GM18505 (cell line): Measurements from ENCODE around the gene RPS8.
A peak's percentile ranks its signal among the peaks of the same experiment; 100 is the strongest.
"Not testable (repeated sequence)": the region's sequence is repeated elsewhere in the genome, so short reads cannot be mapped to it uniquely, and the experiment has no call there.

ENCODE experiments used
- ATAC-seq: cut with Tn5 transposase; IDR thresholded peaks from one replicate; pipeline ENCODE4 v1.9.1; 2021; ENCODE audit not compliant: unreplicated experiment
- POLR2A ChIP-seq: IDR thresholded peaks from 4 replicates; pipeline ENCODE4 v1.6.1; 2011; ENCODE audit warnings: borderline replicate concordance; ENCODE audit not compliant: insufficient read depth, insufficient read length; ENCODE audit errors: extremely low read depth

RPS8 gene

DNA sequence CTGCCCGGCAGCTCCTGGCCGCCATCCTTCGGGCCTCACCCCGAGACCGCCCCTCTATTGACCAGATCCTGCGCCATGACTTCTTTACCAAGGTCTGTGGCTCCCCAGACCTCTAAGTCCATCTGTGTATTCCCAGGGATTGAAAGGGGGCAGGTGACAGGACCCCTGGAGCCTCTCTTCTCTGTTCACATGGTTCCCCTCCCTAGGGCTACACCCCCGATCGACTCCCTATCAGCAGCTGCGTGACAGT is 27.6 kb downstream of the RPS8 start:
- no peak for ATAC-seq
- TF ChIP-seq POLR2A, result no peak

DNA sequence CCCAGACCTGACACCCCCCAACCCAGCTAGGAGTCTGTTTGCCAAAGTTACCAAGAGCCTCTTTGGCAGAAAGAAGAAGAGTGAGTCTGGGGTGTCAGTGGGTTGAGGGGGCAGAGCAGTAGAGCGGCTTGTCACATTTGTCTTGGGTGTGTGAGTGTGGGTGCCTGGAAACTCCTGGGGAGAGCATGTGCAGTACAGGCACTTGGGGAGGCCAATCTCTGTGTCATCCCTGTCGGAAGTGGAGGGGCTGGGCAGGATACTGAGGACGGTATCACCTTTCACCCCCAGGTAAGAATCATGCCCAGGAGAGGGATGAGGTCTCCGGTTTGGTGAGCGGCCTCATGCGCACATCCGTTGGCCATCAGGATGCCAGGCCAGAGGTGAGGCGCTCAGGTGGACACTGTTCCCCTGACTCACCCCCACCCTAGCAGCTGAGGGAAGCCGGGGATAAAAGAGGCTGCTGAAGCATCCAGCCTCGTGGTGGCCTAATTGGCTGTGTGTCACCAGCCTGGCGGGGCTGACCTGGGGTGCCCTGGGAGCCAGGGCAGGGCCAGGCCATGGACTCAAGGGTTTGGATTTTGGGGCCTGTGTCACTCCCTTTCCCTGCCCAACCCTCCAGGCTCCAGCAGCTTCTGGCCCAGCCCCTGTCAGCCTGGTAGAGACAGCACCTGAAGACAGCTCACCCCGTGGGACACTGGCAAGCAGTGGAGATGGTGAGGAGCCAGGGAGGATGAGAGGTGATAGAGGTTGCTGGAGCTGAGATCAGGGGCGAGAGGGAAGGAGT is 28.2 kb downstream of the RPS8 start:
- ATAC-seq, result no peak
- TF ChIP-seq POLR2A, result no peak

DNA sequence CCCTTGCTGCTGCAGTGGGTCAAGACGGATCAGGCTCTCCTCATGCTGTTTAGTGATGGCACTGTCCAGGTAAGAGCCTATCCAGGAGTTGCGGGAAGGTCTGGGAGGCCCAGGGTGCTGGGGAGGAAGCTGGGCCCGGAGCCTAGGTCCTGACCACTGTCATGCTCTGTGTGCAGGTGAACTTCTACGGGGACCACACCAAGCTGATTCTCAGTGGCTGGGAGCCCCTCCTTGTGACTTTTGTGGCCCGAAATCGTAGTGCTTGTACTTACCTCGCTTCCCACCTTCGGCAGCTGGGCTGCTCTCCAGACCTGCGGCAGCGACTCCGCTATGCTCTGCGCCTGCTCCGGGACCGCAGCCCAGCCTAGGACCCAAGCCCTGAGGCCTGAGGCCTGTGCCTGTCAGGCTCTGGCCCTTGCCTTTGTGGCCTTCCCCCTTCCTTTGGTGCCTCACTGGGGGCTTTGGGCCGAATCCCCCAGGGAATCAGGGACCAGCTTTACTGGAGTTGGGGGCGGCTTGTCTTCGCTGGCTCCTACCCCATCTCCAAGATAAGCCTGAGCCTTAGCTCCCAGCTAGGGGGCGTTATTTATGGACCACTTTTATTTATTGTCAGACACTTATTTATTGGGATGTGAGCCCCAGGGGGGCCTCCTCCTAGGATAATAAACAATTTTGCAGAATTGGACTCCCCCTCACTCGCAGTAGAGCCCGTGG is 30.1 kb downstream of the RPS8 start:
- no peak for ATAC-seq
- TF ChIP-seq POLR2A, result no peak

DNA sequence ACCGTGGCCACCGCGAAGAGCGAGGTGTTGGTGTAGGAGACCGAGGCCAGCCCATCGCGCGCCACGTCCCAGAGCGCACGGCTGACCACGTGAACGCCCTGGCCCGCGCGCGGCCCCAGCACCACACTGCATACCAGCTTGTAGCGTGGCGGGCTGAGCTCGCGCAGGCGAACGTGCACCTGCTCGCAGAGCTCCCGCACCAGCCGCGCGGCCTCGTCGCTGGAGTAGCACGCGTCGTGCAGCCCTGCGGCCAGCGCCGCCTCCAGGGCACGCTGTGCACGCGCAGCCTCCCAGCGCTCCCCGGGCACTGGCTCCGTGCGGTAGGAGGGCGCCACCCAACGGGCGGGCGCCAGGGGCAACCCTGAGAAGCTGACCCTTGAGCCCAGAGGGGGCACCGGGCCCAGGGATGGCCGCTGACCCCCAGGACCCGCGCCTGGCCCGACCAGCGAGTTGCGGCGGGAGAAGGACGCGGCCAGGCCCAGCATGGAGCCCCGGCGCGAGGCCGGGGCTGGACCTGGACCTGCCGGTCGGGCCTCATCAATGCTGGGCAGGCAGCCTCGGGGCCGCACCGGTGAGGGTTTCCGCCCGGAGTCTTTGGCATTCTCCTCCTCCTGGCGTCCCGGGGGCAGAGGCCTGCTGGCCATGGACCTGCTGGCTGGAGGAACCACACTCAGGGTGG is 30.8 kb downstream of the RPS8 start:
- no peak for TF ChIP-seq POLR2A
- ATAC-seq, result no peak

DNA sequence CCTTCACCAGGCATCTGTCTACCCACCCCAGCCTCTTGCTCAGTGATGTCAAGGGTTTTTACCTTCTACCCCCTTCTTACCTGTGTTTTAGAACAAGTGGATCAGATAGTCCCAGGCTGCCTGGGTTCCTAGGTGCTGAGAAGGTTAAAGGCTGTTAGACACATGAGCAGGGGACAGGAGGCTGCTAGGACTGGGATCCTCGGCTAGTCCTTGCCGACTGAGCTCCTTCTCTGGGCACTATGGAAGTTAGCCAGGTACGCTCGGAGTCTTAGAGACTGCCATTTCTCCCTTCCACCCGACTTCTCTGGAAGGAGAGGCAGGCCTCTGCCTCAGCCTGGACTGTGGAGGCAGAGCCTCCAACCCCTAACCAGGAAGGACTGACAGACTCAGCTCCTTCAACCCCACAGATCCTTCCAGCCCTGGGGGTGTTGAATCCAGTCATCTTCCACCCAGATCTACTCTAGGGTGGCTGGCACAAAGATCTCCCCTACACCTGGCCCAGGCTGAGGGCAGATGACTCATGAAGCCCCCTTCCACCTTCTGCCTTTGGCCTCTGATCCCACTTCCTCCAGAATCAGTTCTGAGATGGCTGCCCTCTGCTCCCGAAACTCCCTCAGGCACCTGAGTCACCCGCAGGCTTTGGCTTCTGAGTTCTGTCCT is 31.5 kb downstream of the RPS8 start, which contains the start of gene DYNLT4:
Gene DYNLT4, minus strand, starts transcription at position 648 of the 660 bp plus-strand sequence. CDS start 683 bp downstream, outside the sequence.
- ATAC-seq, result no peak
- TF ChIP-seq POLR2A, result no peak

DNA sequence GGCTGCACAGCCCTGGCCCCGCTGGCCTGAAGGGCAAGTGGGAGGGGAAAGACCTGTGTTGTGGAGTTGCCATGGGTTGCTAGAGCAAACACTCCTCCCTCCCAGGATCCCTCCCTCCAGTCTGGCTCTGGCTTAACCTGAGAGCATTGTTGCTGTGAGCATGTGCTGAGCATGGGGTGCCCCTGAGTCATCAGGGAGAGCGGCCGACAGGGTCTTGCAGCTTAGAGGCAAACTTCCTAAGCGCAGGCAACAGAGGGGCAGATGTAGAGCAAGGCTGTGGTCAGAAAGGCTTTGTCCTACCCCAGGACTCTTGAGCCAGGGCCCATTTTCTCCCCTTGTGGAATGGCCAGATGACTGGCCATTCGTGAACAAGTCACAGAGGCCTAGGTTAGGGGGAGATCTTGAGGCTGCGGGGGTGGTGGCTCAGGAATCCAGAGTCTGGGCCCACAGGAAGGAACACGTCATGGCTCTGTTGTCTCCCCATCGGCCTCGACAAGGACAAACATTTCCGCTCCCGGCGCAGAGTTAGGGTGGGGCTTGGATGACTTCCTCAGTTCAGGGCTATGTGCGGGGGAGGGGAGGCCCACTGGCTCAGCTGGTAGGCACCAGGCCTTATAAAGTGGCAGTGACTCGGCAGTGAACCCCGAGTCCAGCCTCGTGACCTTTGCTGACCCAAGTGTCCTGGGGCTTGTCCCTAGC is 32.2 kb downstream of the RPS8 start:
- TF ChIP-seq POLR2A, result peak; percentile 45
- peak; percentile 34 for ATAC-seq

DNA sequence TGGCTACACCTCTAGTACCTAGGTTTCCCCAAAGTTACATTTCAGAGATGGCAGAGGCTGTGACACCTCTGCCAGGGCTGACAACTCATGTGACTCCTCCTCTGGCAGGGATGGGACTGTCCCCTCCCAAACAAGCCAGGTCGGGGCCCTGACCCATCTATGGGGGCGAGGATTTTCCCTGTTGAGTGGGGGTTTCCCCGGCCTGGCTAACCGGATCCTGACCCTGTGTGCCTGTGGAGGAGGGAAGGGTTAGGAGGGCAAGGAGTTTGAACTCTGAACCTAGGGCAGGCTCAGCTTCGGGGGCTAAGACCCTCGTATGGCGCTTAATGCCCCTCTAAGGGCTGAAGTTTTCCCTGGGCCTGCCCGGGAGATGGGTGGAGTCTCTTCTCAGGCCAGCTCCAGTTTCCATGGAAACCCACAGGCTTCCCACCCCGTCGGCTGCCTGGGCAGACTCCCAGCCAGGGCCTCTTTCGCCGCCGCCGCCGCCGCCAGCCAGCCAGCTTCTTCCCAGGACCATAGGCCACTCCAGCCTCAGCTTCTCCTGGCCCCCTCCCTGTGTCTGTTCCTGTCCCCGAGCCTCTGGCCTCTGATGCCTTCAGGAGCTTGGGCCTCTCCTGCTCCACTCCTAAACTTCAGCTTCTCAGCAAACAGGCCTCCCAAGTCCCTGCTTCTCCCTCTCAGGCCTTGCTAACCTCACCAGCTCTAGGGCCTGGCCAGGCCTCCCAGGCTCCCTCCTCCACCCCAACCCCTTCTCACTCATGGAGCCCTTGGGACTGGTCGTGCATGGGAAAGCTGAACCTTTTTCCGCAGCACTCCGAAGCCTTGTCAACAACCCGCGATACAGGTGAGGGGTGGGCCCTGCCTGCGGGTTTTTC is 33.0 kb downstream of the RPS8 start, which contains the start of gene BTBD19:
Gene BTBD19, plus strand, starts transcription at position 461 of the 875 bp plus-strand sequence. Its CDS starts 298 bp downstream, at position 759.
- TF ChIP-seq POLR2A, result peak; percentile 24
- peak; percentile 21 for ATAC-seq

DNA sequence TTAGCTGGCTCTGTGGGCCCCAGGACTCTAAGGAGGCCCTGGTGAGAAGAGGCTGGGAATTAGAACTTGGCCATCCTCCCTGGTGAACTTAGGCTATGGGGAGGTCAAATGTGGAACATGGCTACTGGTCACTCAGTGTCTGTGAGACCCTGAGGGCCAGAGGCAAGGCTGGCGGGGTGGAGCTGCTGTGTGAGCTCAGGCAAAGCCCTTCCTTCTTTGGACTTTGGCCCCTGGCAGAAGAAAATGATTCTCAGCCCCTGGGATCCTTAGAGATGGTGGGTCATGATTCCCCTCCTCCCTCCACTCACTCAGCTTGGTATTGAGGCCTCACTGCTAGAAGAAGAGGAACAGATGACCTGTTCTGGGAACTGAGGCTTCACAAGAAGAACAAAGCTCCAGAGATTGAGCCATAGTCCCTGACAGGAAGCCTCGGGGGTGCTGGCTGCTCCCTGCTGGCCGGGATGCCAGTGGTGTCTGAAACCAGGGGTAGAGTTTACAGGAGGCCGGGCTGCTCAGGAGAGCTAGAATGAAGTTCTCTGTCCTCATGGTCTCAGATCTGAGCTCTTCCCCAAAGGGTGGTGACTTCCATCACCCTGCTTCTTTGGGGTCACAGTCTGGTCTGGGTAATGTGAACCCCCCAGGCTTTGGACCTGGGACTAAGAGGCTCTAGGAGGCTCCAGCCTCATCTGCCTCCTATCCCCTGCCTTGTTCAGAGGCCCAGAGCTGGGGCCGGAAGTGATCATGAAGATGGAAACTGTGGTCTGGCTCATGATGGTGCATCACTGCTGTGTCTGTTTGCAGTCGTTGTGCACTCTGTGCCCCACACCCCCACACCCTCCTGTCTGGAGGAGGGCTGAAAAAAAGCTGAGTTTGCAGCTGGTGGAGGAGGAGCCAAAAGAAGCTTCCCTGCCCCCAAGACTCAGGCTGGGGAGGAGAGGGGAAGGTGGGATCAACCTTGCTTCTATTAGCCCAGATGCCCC is 33.9 kb downstream of the RPS8 start:
- peak; percentile 35 for ATAC-seq
- peak; percentile 77 for TF ChIP-seq POLR2A

DNA sequence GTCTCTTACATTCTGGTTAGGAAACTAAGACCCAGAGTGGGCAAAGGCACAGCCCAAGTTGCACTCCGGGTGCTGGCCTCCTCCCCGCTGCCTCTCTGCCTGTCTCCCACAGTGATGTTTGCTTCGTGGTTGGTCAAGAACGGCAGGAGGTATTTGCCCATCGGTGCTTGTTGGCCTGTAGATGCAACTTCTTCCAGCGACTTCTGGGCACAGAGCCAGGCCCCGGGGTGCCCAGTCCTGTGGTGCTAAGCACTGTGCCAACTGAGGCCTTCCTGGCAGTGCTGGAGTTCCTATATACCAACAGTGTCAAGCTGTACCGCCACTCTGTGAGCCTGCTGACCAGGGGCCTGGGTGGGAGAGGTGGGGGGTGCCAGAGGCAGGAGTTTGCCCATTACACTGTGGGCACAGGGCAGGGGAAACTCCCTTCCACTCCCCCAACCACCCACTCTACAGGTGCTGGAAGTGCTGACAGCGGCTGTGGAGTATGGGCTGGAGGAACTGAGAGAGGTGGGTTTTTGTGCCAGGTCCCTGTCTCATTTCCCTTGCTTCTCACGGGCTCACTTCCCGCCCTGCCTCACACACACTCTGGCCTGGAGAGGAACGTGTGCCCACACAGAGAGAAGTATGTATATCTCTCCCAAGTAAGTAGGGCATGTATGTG is 34.9 kb downstream of the RPS8 start:
- ATAC-seq, result no peak
- TF ChIP-seq POLR2A, result no peak

DNA sequence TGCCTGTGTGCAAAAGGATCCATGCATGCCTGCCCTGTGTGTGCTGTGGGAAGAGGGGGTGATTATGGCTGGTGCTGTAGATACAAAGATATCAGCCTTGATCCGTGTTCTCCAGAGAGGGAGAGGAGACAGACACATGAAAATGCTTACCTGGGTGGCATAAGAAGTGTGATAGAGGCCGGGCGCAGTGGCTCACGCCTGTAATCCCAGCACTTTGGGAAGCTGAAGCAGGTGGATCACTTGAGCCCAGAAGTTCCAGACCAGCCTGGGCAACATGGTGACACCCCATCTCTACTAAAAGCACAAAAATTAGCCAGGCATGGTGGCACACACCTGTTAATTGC is 35.4 kb downstream of the RPS8 start:
- not testable (repeated sequence) for ATAC-seq

DNA sequence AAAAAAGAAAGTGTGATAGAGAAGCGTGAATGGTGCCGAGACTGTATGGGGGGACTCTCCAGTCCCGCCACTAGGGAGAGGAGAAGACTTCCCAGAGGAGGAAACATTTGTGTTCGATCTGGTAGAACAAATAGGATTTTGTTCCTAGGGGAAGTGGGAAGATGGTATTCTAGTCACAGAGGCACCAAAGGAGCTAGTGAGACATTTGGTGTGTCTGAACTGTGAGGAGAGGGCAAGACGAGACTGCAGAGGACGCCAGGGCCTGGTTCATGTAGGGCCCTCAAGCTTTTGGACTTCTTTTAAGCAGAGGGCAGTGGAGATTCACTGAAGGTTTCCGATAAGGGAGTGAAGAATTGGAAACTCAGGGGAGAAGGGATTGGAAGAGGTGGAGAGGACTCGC is 35.9 kb downstream of the RPS8 start:
- no peak for ATAC-seq
- no peak for TF ChIP-seq POLR2A
